Caco-2 (cell line): ENCODE measurements around the gene TMEM40. TPM values are rescaled to one million over a fixed set of nuclear protein-coding genes. Genes with fewer than 3 reads are reported as not detected.

Experiments
- BruUV-seq: library from RNA; stranded (reverse); fragments of 400-500 nt; replicated peaks from 2 replicates; lab custom pipeline; 2021; lab: Mats Ljungman, UMichigan
- CTCF ChIA-PET: fragments of 300-600 bp; sonication (Branson Sonifier 250); formaldehyde crosslinking; loops from one replicate; lab custom pipeline; 2022; ENCODE audit warnings: antibody characterized with exemption; lab: Charles Lee
- POLR2A ChIA-PET: fragments of 300-600 bp; sonication (Branson Sonifier 250); formaldehyde crosslinking; loops from one replicate; lab custom pipeline; 2022; ENCODE audit warnings: antibody characterized with exemption; lab: Charles Lee
- DNase-seq, 2 experiments: peaks; one replicate each; pipeline versions ENCODE4 v3.0.0 to v3.0.0-alpha.2; 2020 to 2022
- H3K27me3 ChIP-seq: replicated peaks from 2 replicates; pipeline ENCODE4 v1.6.0; 2011; ENCODE audit warnings: low read length; ENCODE audit not compliant: control insufficient read depth, insufficient read depth
- H3K36me3 ChIP-seq: 2 replicates; pipeline ENCODE4 v1.5.1; 2011; ENCODE audit warnings: low read length; ENCODE audit not compliant: control insufficient read depth, insufficient read depth
- H3K4me1 ChIP-seq: fragments of 250-450 bp; sonication (Bioruptor Pico); 2 replicates; pipeline ENCODE4 v1.5.1; 2020; ENCODE audit warnings: mild to moderate bottlenecking
- H3K4me3 ChIP-seq: 2 replicates; pipeline ENCODE4 v1.5.1; 2011; ENCODE audit warnings: low read depth, mild to moderate bottlenecking, control low read depth, low read length
- H3K9me3 ChIP-seq: fragments of 250-450 bp; sonication (Bioruptor Pico); 2 replicates; pipeline ENCODE4 v1.5.1; 2020; ENCODE audit warnings: mild to moderate bottlenecking, moderate library complexity
- H3K27ac Mint-ChIP-seq: one replicate; pipeline ENCODE4 v1.8.0; 2022; ENCODE audit warnings: mixed read lengths; ENCODE audit not compliant: unreplicated experiment
- H3K27me3 Mint-ChIP-seq: one replicate; pipeline ENCODE4 v1.8.0; 2022; ENCODE audit warnings: mixed read lengths; ENCODE audit not compliant: insufficient read depth, unreplicated experiment
- H3K36me3 Mint-ChIP-seq: one replicate; pipeline ENCODE4 v1.8.0; 2022; ENCODE audit warnings: mild to moderate bottlenecking, mixed read lengths; ENCODE audit not compliant: insufficient read depth, unreplicated experiment
- H3K4me1 Mint-ChIP-seq: one replicate; pipeline ENCODE4 v1.8.0; 2022; ENCODE audit warnings: low read depth, mixed read lengths; ENCODE audit not compliant: unreplicated experiment
- H3K4me3 Mint-ChIP-seq: one replicate; pipeline ENCODE4 v1.8.0; 2022; ENCODE audit warnings: mild to moderate bottlenecking, moderate library complexity, mixed read lengths; ENCODE audit not compliant: unreplicated experiment
- H3K9me3 Mint-ChIP-seq: one replicate; pipeline ENCODE4 v1.8.0; 2022; ENCODE audit warnings: mixed read lengths; ENCODE audit not compliant: unreplicated experiment
- intact Hi-C: fragments of 100-400 bp; cut with micrococcal nuclease; formaldehyde crosslinking; loops from one replicate; pipeline ENCODE4 v1.10.0; 2022; ENCODE audit not compliant: unreplicated experiment
- total RNA-seq: library from RNA; stranded (reverse); gene quantifications from 2 replicates; pipeline ENCODE4 v1.2.3, GENCODE V29; 2022
- TF ChIP-seq, protein P1 (sequence below), 2 experiments: fragments of 200-600 bp in 1 of 2; IDR thresholded peaks; 1 replicate in 1 of 2; 2 replicates in 1 of 2; pipeline versions ENCODE4 v1.5.1 to v1.8.0; 2011 to 2022; ENCODE audit warnings: antibody characterized with exemption in 1 of 2, control low read depth in 1 of 2, inconsistent platforms in 1 of 2, low read depth in 1 of 2, low read length in 1 of 2, mild to moderate bottlenecking in 1 of 2, moderate library complexity in 1 of 2; ENCODE audit not compliant: insufficient read depth in 1 of 2, severe bottlenecking in 1 of 2, unreplicated experiment in 1 of 2

Gene TMEM40
- total RNA-seq, 1 experiment from 2014 or later, result 0.86 TPM

DNA sequence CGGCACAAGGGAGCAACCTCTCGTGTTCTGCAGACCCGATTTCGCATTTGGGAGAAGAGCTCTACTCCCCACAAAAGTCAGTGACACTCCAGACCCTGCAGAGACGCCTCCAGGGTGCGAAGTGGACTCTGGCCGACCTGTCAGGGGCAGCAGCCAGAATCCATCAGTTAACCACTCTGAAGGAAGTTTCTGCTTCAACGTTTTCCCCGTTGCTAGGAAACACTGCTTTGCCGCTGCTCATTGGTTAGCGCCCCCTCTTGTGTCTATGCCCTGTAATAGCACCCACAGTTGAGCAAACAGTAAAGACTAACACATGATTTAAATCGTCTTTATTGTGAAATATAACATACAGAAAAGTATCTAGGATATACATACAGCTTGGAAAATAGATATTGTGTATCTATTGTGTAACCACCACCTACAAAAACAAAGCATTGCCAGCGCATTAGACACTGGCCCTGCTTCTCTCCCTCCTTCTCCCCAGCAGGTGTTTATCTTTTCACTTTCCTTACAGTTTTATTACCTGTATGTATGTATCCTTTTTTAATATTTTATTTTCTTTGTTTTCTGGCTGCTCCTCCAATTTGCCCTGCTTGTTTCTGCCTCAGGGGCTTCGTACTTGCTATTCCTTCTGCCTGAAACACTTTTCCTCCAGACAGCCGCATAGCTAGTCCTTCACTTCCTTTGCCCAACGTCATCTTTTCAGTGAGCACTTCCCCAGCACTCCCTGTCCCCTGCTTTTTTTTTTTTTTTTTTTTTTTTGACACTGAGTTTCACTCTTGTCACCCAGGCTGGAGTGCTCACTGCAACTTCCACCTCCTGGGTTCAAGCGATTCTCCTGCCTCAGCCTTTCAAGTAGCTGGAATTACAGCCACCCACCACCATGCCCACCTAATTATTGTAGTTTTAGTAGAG lies 38.8 kb downstream of the TMEM40 start:
- ChIA-PET CTCF (interaction anchor here (0.7 to 1.6 kb wide), 8 partner anchors 13 to 227 kb away, joined by 3 to 8 read pairs (median 4); partner anchors contain the start of genes RAF1 and RPL32), POLR2A (no interaction called here)
- Mint-ChIP-seq H3K4me1 (peaks cover 14% of the 10 kb centered on the region), H3K4me3 (peak overlapping the region; percentile 53), H3K27me3 (no peaks in the 10 kb centered on the region), H3K27ac (peak overlapping the region; percentile 57), H3K36me3 (no peaks in the 10 kb centered on the region), H3K9me3 (no peaks in the 10 kb centered on the region)
- TF ChIP-seq, protein P1, sequence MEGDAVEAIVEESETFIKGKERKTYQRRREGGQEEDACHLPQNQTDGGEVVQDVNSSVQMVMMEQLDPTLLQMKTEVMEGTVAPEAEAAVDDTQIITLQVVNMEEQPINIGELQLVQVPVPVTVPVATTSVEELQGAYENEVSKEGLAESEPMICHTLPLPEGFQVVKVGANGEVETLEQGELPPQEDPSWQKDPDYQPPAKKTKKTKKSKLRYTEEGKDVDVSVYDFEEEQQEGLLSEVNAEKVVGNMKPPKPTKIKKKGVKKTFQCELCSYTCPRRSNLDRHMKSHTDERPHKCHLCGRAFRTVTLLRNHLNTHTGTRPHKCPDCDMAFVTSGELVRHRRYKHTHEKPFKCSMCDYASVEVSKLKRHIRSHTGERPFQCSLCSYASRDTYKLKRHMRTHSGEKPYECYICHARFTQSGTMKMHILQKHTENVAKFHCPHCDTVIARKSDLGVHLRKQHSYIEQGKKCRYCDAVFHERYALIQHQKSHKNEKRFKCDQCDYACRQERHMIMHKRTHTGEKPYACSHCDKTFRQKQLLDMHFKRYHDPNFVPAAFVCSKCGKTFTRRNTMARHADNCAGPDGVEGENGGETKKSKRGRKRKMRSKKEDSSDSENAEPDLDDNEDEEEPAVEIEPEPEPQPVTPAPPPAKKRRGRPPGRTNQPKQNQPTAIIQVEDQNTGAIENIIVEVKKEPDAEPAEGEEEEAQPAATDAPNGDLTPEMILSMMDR (IDR thresholded peaks at IDR 0.05; ENCODE audit: insufficient read depth in 1 of 2, low read depth in 1 of 2, low read length in 1 of 2, severe bottlenecking in 1 of 2, unreplicated experiment in 1 of 2), result peak; percentile 79 to 93
- H3K27me3 ChIP-seq, result no peaks in the 10 kb centered on the region
- peak; percentile 83 to 88 for DNase-seq
- no peaks in the 10 kb centered on the region for H3K9me3 ChIP-seq
- H3K4me3 ChIP-seq, result peak overlapping the region; percentile 6
- no peaks in the 10 kb centered on the region for H3K36me3 ChIP-seq
- BruUV-seq, result no TSS peak
- peaks cover 4% of the 10 kb centered on the region; the same call in 1 of the 2 replicates for H3K4me1 ChIP-seq
- intact Hi-C loops, result loop anchor here (1.0 to 5.0 kb wide), 2 partner anchors 14 to 108 kb away; no protein-coding TSS in a partner anchor

DNA sequence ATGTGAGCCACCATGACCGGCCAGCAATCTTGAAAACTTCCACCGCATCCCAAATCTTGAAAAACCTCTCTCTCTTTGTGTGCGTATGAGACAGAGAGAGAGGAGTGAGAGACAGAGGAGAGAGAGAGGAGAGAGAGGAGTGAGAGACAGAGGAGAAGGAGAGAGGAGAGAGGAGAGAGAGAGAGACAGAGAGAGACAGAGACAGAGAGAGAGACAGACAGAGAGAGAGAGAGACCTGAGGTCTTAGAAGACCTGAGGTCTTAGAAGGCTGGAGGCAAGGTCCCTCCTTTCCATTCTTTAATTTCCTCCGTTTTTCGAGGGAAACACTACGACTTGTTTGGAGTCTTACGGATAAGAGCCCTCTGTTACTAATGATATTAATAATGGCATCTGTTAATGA lies 39.5 kb downstream of the TMEM40 start:
- no peak for DNase-seq
- Histone ChIP-seq H3K36me3 (no peaks in the 10 kb centered on the region), H3K9me3 (no peaks in the 10 kb centered on the region), H3K4me1 (peaks cover 4% of the 10 kb centered on the region; the same call in 1 of the 2 replicates), H3K4me3 (peak overlapping the region; percentile 6), H3K27me3 (no peaks in the 10 kb centered on the region)
- peak overlapping the region; percentile 53 for H3K4me3 Mint-ChIP-seq
- H3K36me3 Mint-ChIP-seq, result no peaks in the 10 kb centered on the region
- no peaks in the 10 kb centered on the region for H3K9me3 Mint-ChIP-seq
- H3K4me1 Mint-ChIP-seq, result peaks cover 14% of the 10 kb centered on the region
- H3K27me3 Mint-ChIP-seq, result no peaks in the 10 kb centered on the region
- intact Hi-C loops, result no loop called here
- ChIA-PET POLR2A (no interaction called here), CTCF (interaction anchor here (0.6 to 1.6 kb wide), 5 partner anchors 12 to 818 kb away, joined by 3 to 5 read pairs (median 4); partner anchors contain the start of gene RAF1)
- BruUV-seq, result no TSS peak
- H3K27ac Mint-ChIP-seq, result peak overlapping the region; percentile 57
- TF ChIP-seq, protein P1 (IDR thresholded peaks at IDR 0.05; ENCODE audit: insufficient read depth in 1 of 2, low read depth in 1 of 2, low read length in 1 of 2, severe bottlenecking in 1 of 2, unreplicated experiment in 1 of 2), result no peak

DNA sequence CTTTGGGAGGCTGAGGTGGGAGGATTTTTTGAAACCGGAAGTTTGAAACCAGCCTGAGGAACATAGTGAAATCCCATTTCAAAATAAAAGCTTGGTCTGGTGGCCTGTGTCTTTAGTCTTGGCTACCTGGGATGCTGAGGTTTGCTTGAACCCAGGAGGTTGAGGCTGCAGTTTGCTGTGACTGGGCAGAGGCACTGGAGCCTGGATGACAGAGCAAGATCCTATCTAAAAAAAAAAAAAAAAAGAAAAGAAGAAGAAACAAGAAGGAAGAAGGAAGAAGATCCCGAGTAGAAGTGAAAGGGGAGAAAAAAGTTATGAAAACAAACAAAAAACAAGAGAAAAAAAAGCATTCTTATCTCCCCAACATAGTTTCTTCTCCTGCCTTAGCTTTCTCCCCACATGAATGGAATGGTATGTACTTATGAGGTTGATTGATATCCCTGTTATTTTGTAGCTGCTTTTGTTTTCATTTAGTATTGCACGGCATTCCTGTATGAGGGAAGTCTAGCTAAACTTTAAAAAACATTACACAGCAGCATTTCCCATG lies 42.4 kb downstream of the TMEM40 start:
- no peaks in the 10 kb centered on the region for H3K36me3 Mint-ChIP-seq
- peaks cover 14% of the 10 kb centered on the region for H3K4me1 Mint-ChIP-seq
- intact Hi-C loops, result no loop called here
- no peak overlapping the region for H3K4me3 Mint-ChIP-seq
- BruUV-seq, result no TSS peak
- POLR2A ChIA-PET, result interaction anchor here (0.5 kb wide), 1 partner anchor 182 kb away, joined by 5 read pairs; no protein-coding TSS in a partner anchor
- H3K4me3 ChIP-seq, result no peak overlapping the region
- no peak overlapping the region for H3K27ac Mint-ChIP-seq
- DNase-seq, result no peak
- H3K27me3 ChIP-seq, result no peaks in the 10 kb centered on the region
- TF ChIP-seq, protein P1 (IDR thresholded peaks at IDR 0.05; ENCODE audit: insufficient read depth in 1 of 2, low read depth in 1 of 2, low read length in 1 of 2, severe bottlenecking in 1 of 2, unreplicated experiment in 1 of 2), result no peak
- H3K9me3 ChIP-seq, result no peaks in the 10 kb centered on the region
- CTCF ChIA-PET, result no interaction called here
- no peaks in the 10 kb centered on the region for H3K9me3 Mint-ChIP-seq
- H3K27me3 Mint-ChIP-seq, result no peaks in the 10 kb centered on the region
- H3K36me3 ChIP-seq, result no peaks in the 10 kb centered on the region
- peaks cover 4% of the 10 kb centered on the region; the same call in 1 of the 2 replicates for H3K4me1 ChIP-seq
